ENCODE data around the gene RAB25. TPM values are rescaled to one million over a fixed set of nuclear protein-coding genes. Genes with fewer than 3 reads are reported as not detected.
A peak's percentile ranks its signal among the peaks of the same experiment; 100 is the strongest.

RAB25 gene
- polyA plus RNA-seq, 1 donor (not counting 4 experiments of a cell fraction or from before 2014, with no cell fraction given), result 93.4 TPM

- Histone ChIP-seq H3K4me2 (ENCODE audit: control insufficient read depth, extremely low read depth, insufficient read depth, low read depth, low read length) (peak overlapping the region; percentile 83), H3K79me2 (ENCODE audit: control insufficient read depth, insufficient read depth, low read length) (no peaks in the 10 kb centered on the region)
- dilution Hi-C loops (cut with MboI; ENCODE audit: extremely low pct_ligation_motif_present, low sequenced_read_pairs), result no loop called here
These were observed 21.0 kb downstream of the RAB25 start for GRCh38 chr1:156081917-156082308.

GRCh38 chr1:156082309-156083091 is 21.5 kb downstream of the RAB25 start, which contains the start of gene MEX3A:
TSS of gene MEX3A (minus strand) at chr1:156082465. CDS start at chr1:156081998, 467 bp downstream.
- Histone ChIP-seq H3K9me1 (ENCODE audit: control insufficient read depth, extremely low read depth, insufficient read depth, low read length) (no peaks in the 10 kb centered on the region), H3K27ac (ENCODE audit: control insufficient read depth, insufficient read depth, low read length) (no peak within 1 kb of the TSS), H3K4me3 (ENCODE audit: control insufficient read depth in 2 of 3, extremely low read depth in 1 of 3, insufficient read depth in 2 of 3, low read depth in 1 of 3, low read length in 3 of 3) (peak within 1 kb of the TSS; percentile 65 to 85 (median 84)), H2AFZ (ENCODE audit: control insufficient read depth, low read length) (peak within 1 kb of the TSS; percentile 95), H3K79me2 (ENCODE audit: control insufficient read depth, insufficient read depth, low read length) (no peaks in the 10 kb centered on the region), H3K27me3 (ENCODE audit: control insufficient read depth, extremely low read depth, insufficient read depth, low read length) (no peaks in the 10 kb centered on the region), H3K4me2 (ENCODE audit: control insufficient read depth, extremely low read depth, insufficient read depth, low read depth, low read length) (peak within 1 kb of the TSS; percentile 83), H3K36me3 (ENCODE audit: control insufficient read depth in 2 of 2, extremely low read depth in 1 of 2, insufficient read depth in 2 of 2, low read length in 2 of 2) (no peaks in the 10 kb centered on the region), H3K9ac (ENCODE audit: control insufficient read depth, extremely low read depth, insufficient read depth, low read length) (peak within 1 kb of the TSS; percentile 58), H3K9me3 (ENCODE audit: control insufficient read depth, low read depth, low read length) (no peaks in the 10 kb centered on the region), H4K20me1 (ENCODE audit: control insufficient read depth, extremely low read depth, insufficient read depth, low read length) (no peaks in the 10 kb centered on the region), H3K4me1 (ENCODE audit: control insufficient read depth, extremely low read depth, insufficient read depth, low read length) (peaks cover 4% of the 10 kb centered on the region)
- TF ChIP-seq EZH2 (IDR thresholded peaks at IDR 0.05; ENCODE audit: low read length), result no peak
- no peak for TF ChIP-seq CTCF (optimal IDR thresholded peaks at IDR 0.05 in 1 of 3, IDR thresholded peaks at IDR 0.05 in 1 of 3, conservative IDR thresholded peaks at IDR 0.05 in 1 of 3; ENCODE audit: extremely low read depth in 1 of 3, insufficient read depth in 2 of 3, low read length in 3 of 3)
- no peak for DNase-seq (ENCODE audit: low read depth, low spot score)
- dilution Hi-C loops (cut with MboI; ENCODE audit: extremely low pct_ligation_motif_present, low sequenced_read_pairs), result no loop called here
- no peak for FAIRE-seq

More at GRCh38 chr1:156081917-156082308, 21.0 kb downstream of the RAB25 start:
- Histone ChIP-seq H3K4me1 (ENCODE audit: control insufficient read depth, extremely low read depth, insufficient read depth, low read length) (peaks cover 4% of the 10 kb centered on the region), H3K9me1 (ENCODE audit: control insufficient read depth, extremely low read depth, insufficient read depth, low read length) (no peaks in the 10 kb centered on the region), H3K9me3 (ENCODE audit: control insufficient read depth, low read depth, low read length) (no peaks in the 10 kb centered on the region), H3K36me3 (ENCODE audit: control insufficient read depth in 2 of 2, extremely low read depth in 1 of 2, insufficient read depth in 2 of 2, low read length in 2 of 2) (no peaks in the 10 kb centered on the region), H3K4me3 (ENCODE audit: control insufficient read depth in 2 of 3, extremely low read depth in 1 of 3, insufficient read depth in 2 of 3, low read depth in 1 of 3, low read length in 3 of 3) (peak overlapping the region; percentile 65 to 85 (median 84)), H3K27me3 (ENCODE audit: control insufficient read depth, extremely low read depth, insufficient read depth, low read length) (no peaks in the 10 kb centered on the region), H3K9ac (ENCODE audit: control insufficient read depth, extremely low read depth, insufficient read depth, low read length) (peak overlapping the region; percentile 58), H2AFZ (ENCODE audit: control insufficient read depth, low read length) (no peak overlapping the region), H3K27ac (ENCODE audit: control insufficient read depth, insufficient read depth, low read length) (no peak overlapping the region), H4K20me1 (ENCODE audit: control insufficient read depth, extremely low read depth, insufficient read depth, low read length) (no peaks in the 10 kb centered on the region)
- DNase-seq (ENCODE audit: low read depth, low spot score) (no peak), FAIRE-seq (no peak)
- TF ChIP-seq CTCF (optimal IDR thresholded peaks at IDR 0.05 in 1 of 3, IDR thresholded peaks at IDR 0.05 in 1 of 3, conservative IDR thresholded peaks at IDR 0.05 in 1 of 3; ENCODE audit: extremely low read depth in 1 of 3, insufficient read depth in 2 of 3, low read length in 3 of 3), result no peak
- no peak for TF ChIP-seq EZH2 (IDR thresholded peaks at IDR 0.05; ENCODE audit: low read length)

All from keratinocyte (primary cell).